Measurements from ENCODE around the gene ARID1A.

Gene ARID1A

DNA sequence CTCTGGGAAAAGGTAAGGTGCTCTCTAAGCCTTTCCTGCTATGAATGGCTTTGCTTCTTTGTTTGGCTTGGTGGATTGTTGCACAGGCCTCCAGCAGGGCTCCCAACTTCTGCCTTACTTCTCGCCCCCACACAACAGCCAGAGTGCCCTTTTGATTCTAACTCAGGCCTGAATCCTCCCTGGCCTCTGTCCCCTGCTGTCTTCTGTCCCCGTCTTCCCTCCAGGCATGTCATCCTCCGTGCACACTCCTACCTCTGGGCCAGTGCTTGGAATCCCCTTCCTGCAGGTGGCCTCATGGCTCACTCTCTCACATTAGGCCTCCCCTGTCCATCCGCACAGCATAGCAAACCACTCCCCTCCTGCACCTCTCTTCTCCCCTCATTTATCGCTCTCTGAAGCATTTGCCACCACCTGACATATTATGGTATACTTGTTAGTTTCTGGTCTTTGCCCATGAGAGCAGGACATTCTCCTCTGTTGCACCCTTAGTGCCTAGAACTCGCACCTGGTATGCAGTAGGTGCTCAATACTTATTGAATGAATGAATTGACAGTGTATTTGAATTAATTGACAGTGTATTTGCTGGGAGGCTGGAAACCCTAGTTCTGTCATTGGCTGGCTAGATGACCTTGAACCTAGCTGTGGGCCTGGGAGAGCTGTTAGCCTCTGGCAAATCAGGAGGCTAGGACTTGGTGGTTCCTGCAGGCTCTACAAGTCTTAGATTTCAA lies 133.5 kb downstream of the ARID1A start:
- H3K27ac ChIP-seq = no peak overlapping the region
- TF ChIP-seq ZFX (IDR thresholded peaks at IDR 0.05) (no peak), CTCF (conservative IDR thresholded peaks at IDR 0.05) (no peak)

DNA sequence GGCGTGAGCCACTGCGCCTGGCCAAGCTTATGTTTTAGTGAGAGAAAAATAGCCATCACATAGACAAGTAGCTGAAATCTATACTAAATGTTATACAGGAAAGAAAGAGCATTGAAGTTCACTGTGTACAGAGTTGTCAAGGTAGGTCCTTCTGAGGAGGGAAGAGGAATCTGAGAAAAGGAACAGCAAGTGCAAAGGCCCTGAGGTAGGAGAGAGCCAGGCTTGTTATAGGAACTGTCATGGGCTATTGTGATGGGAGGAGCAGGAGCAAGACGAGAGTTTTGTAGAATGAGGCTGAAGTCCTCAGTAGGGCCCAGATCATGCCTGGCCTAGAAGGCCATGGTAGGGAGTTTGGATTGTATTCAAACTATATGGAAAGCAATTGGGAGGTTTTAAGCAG lies 135.2 kb downstream of the ARID1A start:
- TF ChIP-seq CTCF (conservative IDR thresholded peaks at IDR 0.05) (no peak), ZFX (IDR thresholded peaks at IDR 0.05) (no peak)
- no peak overlapping the region for H3K27ac ChIP-seq

Measured in C4-2B (cell line).